Esophagus muscularis mucosa (tissue), 4 donors: Measurements from ENCODE around the gene CAMKMT. TPM values are rescaled to one million over a fixed set of nuclear protein-coding genes. Genes with fewer than 3 reads are reported as not detected.

Source experiments
- DNase-seq: peaks from one replicate; pipeline ENCODE4 v3.0.0-alpha.2; 2017; ENCODE audit errors: extremely low spot score
- H3K27ac ChIP-seq, 4 donors: fragments of 200-600 bp; sonication (generic); replicated peaks in 1 of 4; 1 replicate in 3 of 4; 2 replicates in 1 of 4; pipeline ENCODE4 v1.5.1; 2016 to 2019; ENCODE audit warnings: mild to moderate bottlenecking in 1 of 4
- H3K27me3 ChIP-seq, 4 donors: fragments of 200-600 bp; sonication (generic); one replicate each; pipeline versions ENCODE4 v1.5.1 to v1.6.0; 2016 to 2019
- H3K36me3 ChIP-seq, 4 donors: fragments of 200-600 bp; sonication (generic); one replicate each; pipeline ENCODE4 v1.5.1; 2016 to 2019
- H3K4me1 ChIP-seq, 4 donors: fragments of 200-600 bp; sonication (generic); one replicate each; pipeline ENCODE4 v1.5.1; 2016 to 2019
- H3K4me3 ChIP-seq, 4 donors: fragments of 200-600 bp; sonication (generic); 1 replicate in 2 of 4; 2 replicates in 2 of 4; pipeline ENCODE4 v1.5.1; 2016 to 2019; ENCODE audit warnings: mild to moderate bottlenecking in 4 of 4, moderate library complexity in 1 of 4
- H3K9me3 ChIP-seq, 4 donors: fragments of 200-600 bp; sonication (generic); 1 replicate in 3 of 4; 2 replicates in 1 of 4; pipeline ENCODE4 v1.5.1; 2016 to 2019
- EP300 ChIP-seq: sonication (generic); formaldehyde crosslinking; IDR thresholded peaks from one replicate; pipeline ENCODE4 v1.6.1; 2017; ENCODE audit warnings: antibody characterized with exemption
- POLR2A ChIP-seq: fragments of 450-650 bp; IDR thresholded peaks from one replicate; pipeline ENCODE4 v1.6.1; 2017; ENCODE audit warnings: antibody characterized with exemption, moderate library complexity, mild to moderate bottlenecking, low read depth
- POLR2AphosphoS5 ChIP-seq, 2 donors: sonication (generic); formaldehyde crosslinking; IDR thresholded peaks; one replicate each; pipeline ENCODE4 v1.6.1; 2017; ENCODE audit warnings: antibody characterized with exemption in 2 of 2
- WGBS: methylation state at CpG from one replicate; pipeline ENCODE4 v1.1.5; 2018; 5-methylcytosine and 5-hydroxymethylcytosine counted together
- intact Hi-C: fragments of 100-400 bp; cut with DNase I; formaldehyde crosslinking; loops from one replicate; pipeline ENCODE4 v1.15.1; 2023
- total RNA-seq, 4 donors: library from RNA; depleted of rRNA; stranded (reverse); fragments of >200 nt; gene quantifications; one replicate each; pipeline versions ENCODE4 v1.1.0 to v1.2.1, GENCODE V29; 2016
- TF ChIP-seq, protein P1 (sequence below), 3 experiments: fragments of 200-600 bp in 2 of 3; fragments of 450-650 bp in 1 of 3; sonication (generic) in 2 of 3; IDR thresholded peaks; one replicate each; pipeline ENCODE4 v1.5.1; 2017 to 2019; ENCODE audit warnings: antibody characterized with exemption in 3 of 3, mild to moderate bottlenecking in 2 of 3, moderate library complexity in 1 of 3

The CAMKMT gene
- total RNA-seq, 4 donors from 2014 or later = 5.8 to 8.3 (median 6.9) TPM

DNA sequence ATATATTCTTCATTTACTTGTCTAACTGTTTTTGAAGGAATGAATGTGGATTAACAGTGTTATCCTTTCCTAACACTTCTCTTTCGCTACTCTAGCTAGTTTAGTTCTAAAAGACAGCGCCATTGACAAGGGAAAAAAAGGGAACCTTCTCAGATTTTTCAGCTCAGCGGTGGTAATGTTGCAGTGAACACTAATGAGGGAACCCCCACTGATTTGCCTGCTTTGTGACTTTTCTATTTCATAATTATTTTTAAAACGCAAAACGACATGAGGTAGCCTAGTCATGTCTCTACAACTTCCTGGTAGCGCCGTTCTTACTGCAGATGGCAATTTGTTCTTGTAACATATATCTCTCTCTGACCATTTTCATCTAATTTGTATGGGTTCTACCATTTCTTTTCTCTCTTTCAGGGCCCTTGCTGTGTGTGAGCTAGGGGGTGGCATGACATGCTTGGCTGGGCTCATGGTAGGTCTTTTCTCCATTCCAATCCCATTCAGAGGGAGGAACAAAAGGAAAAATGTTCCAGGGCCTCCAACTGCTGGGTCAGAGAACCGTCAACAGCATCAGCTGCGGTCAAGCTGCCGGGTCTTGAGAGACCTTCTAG lies 344.2 kb downstream of the CAMKMT start:
- H3K27ac ChIP-seq = no peak overlapping the region
- TF ChIP-seq POLR2A (no peak), EP300 (no peak), POLR2AphosphoS5 (IDR thresholded peaks at IDR 0.05) (no peak)
- TF ChIP-seq, protein P1, sequence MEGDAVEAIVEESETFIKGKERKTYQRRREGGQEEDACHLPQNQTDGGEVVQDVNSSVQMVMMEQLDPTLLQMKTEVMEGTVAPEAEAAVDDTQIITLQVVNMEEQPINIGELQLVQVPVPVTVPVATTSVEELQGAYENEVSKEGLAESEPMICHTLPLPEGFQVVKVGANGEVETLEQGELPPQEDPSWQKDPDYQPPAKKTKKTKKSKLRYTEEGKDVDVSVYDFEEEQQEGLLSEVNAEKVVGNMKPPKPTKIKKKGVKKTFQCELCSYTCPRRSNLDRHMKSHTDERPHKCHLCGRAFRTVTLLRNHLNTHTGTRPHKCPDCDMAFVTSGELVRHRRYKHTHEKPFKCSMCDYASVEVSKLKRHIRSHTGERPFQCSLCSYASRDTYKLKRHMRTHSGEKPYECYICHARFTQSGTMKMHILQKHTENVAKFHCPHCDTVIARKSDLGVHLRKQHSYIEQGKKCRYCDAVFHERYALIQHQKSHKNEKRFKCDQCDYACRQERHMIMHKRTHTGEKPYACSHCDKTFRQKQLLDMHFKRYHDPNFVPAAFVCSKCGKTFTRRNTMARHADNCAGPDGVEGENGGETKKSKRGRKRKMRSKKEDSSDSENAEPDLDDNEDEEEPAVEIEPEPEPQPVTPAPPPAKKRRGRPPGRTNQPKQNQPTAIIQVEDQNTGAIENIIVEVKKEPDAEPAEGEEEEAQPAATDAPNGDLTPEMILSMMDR (IDR thresholded peaks at IDR 0.05) = no peak
- intact Hi-C loops = no loop called here

DNA sequence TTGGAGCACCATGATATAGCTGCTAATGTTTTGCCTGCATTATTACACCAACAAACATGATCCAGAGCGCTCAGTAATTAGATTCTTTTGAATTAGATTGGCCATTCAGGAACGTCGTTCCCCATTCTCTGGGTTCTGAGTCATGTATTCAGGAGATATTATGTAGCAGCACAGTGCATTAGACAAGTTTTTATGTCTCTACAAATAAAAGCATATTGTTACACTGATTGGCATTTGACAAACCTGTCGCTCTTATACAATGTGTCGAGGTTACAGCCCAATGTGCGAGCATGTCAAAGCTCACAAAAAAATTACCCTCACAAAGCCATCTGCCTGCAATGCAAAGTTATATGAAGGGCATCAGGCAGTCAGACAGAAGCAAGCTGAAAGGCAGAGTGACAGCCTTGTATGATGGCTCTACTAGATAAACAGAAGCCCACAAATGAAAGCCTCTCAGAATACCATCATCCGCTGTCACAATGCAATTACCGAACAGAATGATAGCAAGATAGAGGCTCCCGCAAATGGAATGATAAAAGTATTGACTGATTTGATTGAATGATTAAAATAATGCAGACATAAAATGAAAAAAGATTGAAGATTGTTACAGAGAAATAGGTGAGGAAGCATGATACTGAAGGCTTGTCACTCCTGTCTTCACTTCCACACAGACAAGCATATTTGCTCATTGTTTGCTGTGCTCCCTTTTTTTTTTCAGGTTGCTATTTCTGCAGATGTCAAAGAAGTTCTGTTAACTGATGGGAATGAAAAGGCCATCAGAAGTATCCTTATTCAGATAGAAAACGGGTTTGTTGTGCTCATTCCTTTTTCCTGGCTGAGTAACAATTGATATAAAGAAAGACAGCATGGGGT lies 345.2 kb downstream of the CAMKMT start:
- intact Hi-C loops = no loop called here
- H3K4me1 ChIP-seq = no peaks in the 10 kb centered on the region

More for the DNA sequence above, 344.2 kb downstream of the CAMKMT start:
- 93% methylated on average over 10 of the region's 10 CpGs for WGBS
- no peaks in the 10 kb centered on the region for H3K36me3 ChIP-seq
- no peaks in the 10 kb centered on the region for H3K27me3 ChIP-seq
- no peaks in the 10 kb centered on the region for H3K4me1 ChIP-seq
- no peak overlapping the region for H3K4me3 ChIP-seq
- no peaks in the 10 kb centered on the region for H3K9me3 ChIP-seq
- no peak for DNase-seq

DNA sequence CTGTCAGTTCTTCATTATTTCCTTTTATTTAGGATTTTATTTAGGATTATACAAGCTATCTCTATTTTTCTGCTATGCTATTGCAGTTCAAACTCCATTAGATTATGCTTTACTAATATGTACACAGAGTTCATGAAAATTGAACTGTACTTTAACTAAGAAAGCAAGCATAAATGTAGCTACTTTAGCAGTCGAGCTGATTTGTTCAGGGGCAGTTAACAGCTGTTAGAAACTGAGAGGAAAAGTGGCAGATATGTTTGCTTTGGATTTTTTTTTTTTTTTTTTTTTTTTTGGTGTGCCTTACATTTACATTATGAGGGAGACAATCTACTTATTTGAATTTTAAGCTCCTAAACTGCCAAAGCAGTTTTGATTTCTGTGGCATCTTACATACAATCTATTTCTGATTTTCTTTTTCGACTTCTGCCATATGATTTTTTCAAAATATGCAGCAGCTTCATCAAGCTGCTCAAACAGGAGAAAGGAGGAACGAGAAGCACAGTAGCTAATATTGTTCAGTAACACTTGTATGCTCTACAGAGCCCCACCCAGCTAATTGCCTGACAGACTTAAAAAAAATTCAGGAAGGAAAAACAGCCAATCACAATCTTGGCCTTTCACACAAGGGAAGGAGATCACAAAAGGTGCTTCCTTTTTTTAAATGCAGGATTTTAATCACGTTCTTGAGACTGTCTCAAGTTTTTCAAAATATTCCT lies 346.4 kb downstream of the CAMKMT start:
- Histone ChIP-seq H3K9me3 (no peaks in the 10 kb centered on the region), H3K4me1 (no peaks in the 10 kb centered on the region), H3K27me3 (no peaks in the 10 kb centered on the region), H3K27ac (no peak overlapping the region), H3K36me3 (no peaks in the 10 kb centered on the region), H3K4me3 (no peak overlapping the region)
- DNase-seq = no peak
- intact Hi-C loops = no loop called here
- TF ChIP-seq, protein P1 (IDR thresholded peaks at IDR 0.05) = no peak
- TF ChIP-seq POLR2AphosphoS5 (IDR thresholded peaks at IDR 0.05) (no peak), EP300 (no peak), POLR2A (no peak)
- 48% methylated on average over 4 of the region's 4 CpGs for WGBS

More for the DNA sequence above, 345.2 kb downstream of the CAMKMT start:
- no peak for DNase-seq
- no peaks in the 10 kb centered on the region for H3K9me3 ChIP-seq
- H3K27me3 ChIP-seq = no peaks in the 10 kb centered on the region
- H3K4me3 ChIP-seq = no peak overlapping the region
- WGBS = 88% methylated on average over 10 of the region's 10 CpGs
- no peak overlapping the region for H3K27ac ChIP-seq
- no peaks in the 10 kb centered on the region for H3K36me3 ChIP-seq
- TF ChIP-seq POLR2AphosphoS5 (IDR thresholded peaks at IDR 0.05) (no peak), POLR2A (no peak)

DNA sequence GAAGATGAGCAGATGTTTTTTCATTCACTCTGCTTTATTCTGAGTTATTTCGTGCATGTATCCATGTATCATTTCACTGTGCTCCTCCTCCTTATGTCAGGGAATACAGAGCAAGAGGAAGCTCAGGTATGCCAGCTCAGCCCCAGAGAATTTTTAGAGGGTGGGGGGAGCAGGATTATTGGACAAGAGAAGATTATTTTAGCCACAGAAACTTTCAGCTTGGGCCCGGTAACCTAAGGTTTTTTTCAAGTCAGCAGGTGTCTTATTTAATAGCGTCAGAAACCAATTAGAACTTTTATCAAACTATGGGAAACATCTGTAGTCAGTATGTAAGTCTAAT lies 346.9 kb downstream of the CAMKMT start:
- intact Hi-C loops = no loop called here
- H3K4me1 ChIP-seq = no peaks in the 10 kb centered on the region
- H3K36me3 ChIP-seq = no peaks in the 10 kb centered on the region
- H3K27ac ChIP-seq = no peak overlapping the region
- DNase-seq = no peak
- TF ChIP-seq, protein P1 (IDR thresholded peaks at IDR 0.05) = no peak
- TF ChIP-seq POLR2AphosphoS5 (IDR thresholded peaks at IDR 0.05) = no peak
- TF ChIP-seq EP300 = no peak
- TF ChIP-seq POLR2A = no peak
- no peak overlapping the region for H3K4me3 ChIP-seq
- H3K9me3 ChIP-seq = no peaks in the 10 kb centered on the region
- no peaks in the 10 kb centered on the region for H3K27me3 ChIP-seq
- WGBS = 60% methylated on average over 3 of the region's 3 CpGs

DNA sequence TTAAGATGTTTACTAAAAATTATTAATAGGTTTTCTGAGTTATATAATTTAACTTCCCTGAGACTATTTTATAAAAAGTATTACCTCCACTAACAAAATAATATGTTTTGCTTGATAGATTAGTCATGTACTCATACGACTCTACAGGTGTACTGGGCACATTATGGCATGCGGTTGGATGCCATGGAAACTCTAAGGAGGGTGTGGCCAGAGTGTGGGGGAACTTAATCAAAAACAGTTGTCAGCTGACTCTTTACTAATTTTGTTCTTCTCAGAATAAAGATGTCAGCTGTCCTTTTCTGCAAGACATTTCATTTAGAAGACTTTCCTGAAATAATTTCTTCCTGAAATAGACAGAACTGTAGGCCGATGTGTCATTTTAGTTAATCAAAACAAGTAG lies 351.4 kb downstream of the CAMKMT start:
- H3K4me3 ChIP-seq = no peak overlapping the region
- H3K27me3 ChIP-seq = no peaks in the 10 kb centered on the region
- intact Hi-C loops = no loop called here
- H3K4me1 ChIP-seq = no peaks in the 10 kb centered on the region
- no peaks in the 10 kb centered on the region for H3K36me3 ChIP-seq
- 83% methylated on average over 3 of the region's 3 CpGs for WGBS
- H3K9me3 ChIP-seq = no peaks in the 10 kb centered on the region
- TF ChIP-seq EP300 (no peak), POLR2A (no peak), POLR2AphosphoS5 (IDR thresholded peaks at IDR 0.05) (no peak)
- TF ChIP-seq, protein P1 (IDR thresholded peaks at IDR 0.05) = no peak
- no peak for DNase-seq
- H3K27ac ChIP-seq = no peak overlapping the region
